ENCODE measurements around the gene CST8.

DNA sequence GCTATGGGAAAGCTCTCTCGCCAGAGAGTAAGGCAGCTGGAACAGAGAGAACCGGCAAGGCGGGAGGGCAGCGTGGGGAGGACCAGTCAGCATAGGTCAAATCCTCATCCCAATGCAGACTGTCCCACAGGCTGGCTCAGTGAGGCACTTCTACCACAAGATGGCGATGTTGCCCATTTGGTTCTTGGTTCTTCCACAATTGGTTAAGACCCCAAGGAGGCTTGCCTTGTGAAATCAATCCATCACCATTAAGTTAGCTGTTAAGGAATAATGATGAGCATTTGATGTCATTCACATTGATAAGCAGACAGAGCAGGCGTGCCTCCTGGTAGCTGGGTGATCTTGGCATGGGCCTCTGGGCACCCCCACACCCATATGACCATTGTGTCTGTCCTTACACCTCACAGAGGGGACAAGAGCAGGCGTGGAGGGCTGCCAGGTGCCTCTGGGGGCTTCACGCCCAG, 49.0 kb upstream of the CST8 start:
- TF ChIP-seq CTCF (IDR thresholded peaks at IDR 0.05) (peak in 5 of 6 experiments; percentile 41 to 76 (median 48)), POLR2A (IDR thresholded peaks at IDR 0.05) (no peak)
